Left forelimb (tissue), 1 donor: ENCODE measurements around the gene KCNT1.

Experiments
- DNase-seq: peaks from one replicate; pipeline ENCODE4 v3.0.0-alpha.2; 2018; ENCODE audit warnings: low spot score

The KCNT1 gene

GRCh38 chr9:135673941-135674340 lies 28.0 kb upstream of the KCNT1 start:
- no peak for DNase-seq

- DNase-seq: no peak
These were observed 27.0 kb upstream of the KCNT1 start for GRCh38 chr9:135674977-135675376.

GRCh38 chr9:135676891-135677290 lies 25.1 kb upstream of the KCNT1 start:
- no peak for DNase-seq

GRCh38 chr9:135677641-135678168 lies 24.3 kb upstream of the KCNT1 start:
- no peak for DNase-seq

GRCh38 chr9:135678236-135679017 lies 23.6 kb upstream of the KCNT1 start:
- no peak for DNase-seq

GRCh38 chr9:135680056-135680455 lies 21.9 kb upstream of the KCNT1 start:
- DNase-seq: no peak

- DNase-seq: no peak
These were observed 20.8 kb upstream of the KCNT1 start for GRCh38 chr9:135681161-135681560.

- no peak for DNase-seq
These were observed 18.5 kb upstream of the KCNT1 start for GRCh38 chr9:135683401-135684034.

GRCh38 chr9:135684691-135685090 lies 17.3 kb upstream of the KCNT1 start:
- DNase-seq: no peak

GRCh38 chr9:135687216-135687615 lies 14.8 kb upstream of the KCNT1 start:
- no peak for DNase-seq

GRCh38 chr9:135689011-135689410 lies 13.0 kb upstream of the KCNT1 start:
- no peak for DNase-seq

- DNase-seq: no peak
These were observed 11.0 kb upstream of the KCNT1 start for GRCh38 chr9:135690836-135691570.

- DNase-seq: no peak
These were observed 9.6 kb upstream of the KCNT1 start for GRCh38 chr9:135692410-135692809.

GRCh38 chr9:135693265-135693664 lies 8.7 kb upstream of the KCNT1 start:
- no peak for DNase-seq

- DNase-seq: no peak
These were observed 8.2 kb upstream of the KCNT1 start for GRCh38 chr9:135693771-135694170.

GRCh38 chr9:135694414-135694813 lies 7.6 kb upstream of the KCNT1 start:
- DNase-seq: no peak

GRCh38 chr9:135695036-135695435 lies 6.9 kb upstream of the KCNT1 start:
- DNase-seq: no peak

GRCh38 chr9:135695642-135696041 lies 6.3 kb upstream of the KCNT1 start:
- DNase-seq: no peak

- no peak for DNase-seq
These were observed 5.5 kb upstream of the KCNT1 start for GRCh38 chr9:135696446-135696845.

GRCh38 chr9:135697226-135697625 lies 4.8 kb upstream of the KCNT1 start:
- DNase-seq: no peak

- no peak for DNase-seq
These were observed 3.7 kb upstream of the KCNT1 start for GRCh38 chr9:135698236-135698635.

GRCh38 chr9:135698767-135699166 lies 3.2 kb upstream of the KCNT1 start:
- no peak for DNase-seq

GRCh38 chr9:135699440-135699839 lies 2.5 kb upstream of the KCNT1 start, which contains the start of gene SOHLH1:
SOHLH1 (minus strand) TSS chr9:135699481; CDS start chr9:135699467, 14 bp downstream.
- DNase-seq: no peak
